GM12874 (cell line): Measurements from ENCODE around the gene STAP2.

Experiments used
- TF ChIP-seq, protein P1 (sequence below): IDR thresholded peaks from 2 replicates; pipeline ENCODE4 v1.5.1; 2011; ENCODE audit warnings: low read depth, mild to moderate bottlenecking, control low read depth, low read length, moderate library complexity; ENCODE audit not compliant: insufficient read depth

STAP2 gene

DNA sequence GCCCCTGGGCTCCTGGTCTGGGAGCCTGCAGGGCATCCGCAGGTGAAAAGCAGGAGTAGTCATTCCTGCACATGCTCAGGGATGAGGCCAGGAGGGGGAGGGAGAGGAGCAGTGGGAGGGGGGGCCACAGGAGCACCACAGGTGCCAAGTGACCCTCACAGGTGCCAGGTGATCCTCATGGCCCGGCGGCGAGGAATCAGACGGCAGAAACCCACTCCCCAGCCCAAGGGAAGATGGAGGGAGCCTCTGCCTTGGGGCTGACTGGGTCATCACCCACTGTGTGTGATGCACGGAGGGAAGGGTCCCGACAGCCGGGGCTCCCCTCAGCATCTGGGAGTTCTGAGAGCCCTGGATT lies 34.4 kb upstream of the STAP2 start:
- TF ChIP-seq, protein P1, sequence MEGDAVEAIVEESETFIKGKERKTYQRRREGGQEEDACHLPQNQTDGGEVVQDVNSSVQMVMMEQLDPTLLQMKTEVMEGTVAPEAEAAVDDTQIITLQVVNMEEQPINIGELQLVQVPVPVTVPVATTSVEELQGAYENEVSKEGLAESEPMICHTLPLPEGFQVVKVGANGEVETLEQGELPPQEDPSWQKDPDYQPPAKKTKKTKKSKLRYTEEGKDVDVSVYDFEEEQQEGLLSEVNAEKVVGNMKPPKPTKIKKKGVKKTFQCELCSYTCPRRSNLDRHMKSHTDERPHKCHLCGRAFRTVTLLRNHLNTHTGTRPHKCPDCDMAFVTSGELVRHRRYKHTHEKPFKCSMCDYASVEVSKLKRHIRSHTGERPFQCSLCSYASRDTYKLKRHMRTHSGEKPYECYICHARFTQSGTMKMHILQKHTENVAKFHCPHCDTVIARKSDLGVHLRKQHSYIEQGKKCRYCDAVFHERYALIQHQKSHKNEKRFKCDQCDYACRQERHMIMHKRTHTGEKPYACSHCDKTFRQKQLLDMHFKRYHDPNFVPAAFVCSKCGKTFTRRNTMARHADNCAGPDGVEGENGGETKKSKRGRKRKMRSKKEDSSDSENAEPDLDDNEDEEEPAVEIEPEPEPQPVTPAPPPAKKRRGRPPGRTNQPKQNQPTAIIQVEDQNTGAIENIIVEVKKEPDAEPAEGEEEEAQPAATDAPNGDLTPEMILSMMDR, result no peak

DNA sequence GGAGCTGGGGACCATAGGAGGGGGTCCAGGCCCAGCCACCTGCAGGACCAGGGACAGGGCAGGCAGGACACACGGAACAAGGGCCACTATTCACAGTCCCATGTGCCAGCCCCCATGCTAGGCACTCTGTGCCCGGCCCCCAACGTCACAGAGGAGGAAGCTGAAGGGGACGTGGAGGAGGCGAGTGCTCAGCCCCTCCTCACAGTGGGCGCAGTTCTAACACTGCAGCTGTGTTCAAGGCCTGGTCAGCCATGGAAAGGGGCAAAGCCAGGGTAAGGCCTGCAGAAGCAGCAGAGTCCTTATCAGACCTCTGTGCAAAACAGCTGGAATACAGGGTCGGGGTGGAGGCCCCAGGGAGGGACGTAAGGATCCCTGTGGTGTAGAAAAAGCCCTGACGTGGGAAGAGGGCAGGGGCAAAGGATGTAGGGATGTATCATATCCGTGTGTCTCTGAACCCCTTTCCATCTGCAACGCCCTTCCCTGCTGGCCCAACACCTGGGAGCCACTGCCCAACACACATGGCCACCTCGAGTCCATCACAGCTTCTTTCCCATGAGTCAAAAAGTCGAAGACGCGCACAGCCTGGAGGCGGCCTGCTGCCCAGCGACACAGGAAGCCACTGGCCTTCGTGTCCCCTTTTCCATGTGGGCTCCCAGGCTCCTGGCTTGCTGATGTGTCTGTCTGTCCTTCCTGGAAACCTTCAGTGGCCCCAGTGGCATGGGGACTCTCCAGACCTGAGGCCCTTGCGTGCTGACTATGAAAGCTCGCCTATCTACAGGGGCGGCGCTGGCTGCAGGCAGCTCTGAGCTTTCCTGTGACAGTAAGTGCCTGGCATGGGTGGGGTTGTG lies 33.8 kb upstream of the STAP2 start:
- TF ChIP-seq, protein P1, result no peak

GRCh38 chr19:4371247-4372164 lies 32.9 kb upstream of the STAP2 start:
- TF ChIP-seq, protein P1, result no peak

GRCh38 chr19:4370418-4371041 lies 31.9 kb upstream of the STAP2 start:
- TF ChIP-seq, protein P1, result no peak

DNA sequence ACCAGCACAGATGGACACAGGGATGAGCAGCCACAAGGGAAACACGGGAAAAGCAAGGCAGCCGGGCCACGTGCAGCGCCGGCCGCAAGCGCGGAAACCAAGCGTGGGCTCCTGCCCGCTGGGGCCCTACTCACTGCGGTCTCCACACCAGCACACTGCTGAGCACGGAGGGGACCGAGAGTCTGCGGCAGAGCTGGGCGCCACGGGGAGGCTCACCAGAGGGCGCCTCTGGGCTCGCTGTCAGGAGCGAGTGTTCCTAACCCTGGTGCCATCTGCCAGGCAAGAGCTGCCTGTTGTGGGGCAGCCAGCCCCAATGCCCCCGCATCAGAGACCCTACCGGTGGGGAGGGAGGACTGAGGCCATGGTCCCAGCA lies 31.2 kb upstream of the STAP2 start:
- TF ChIP-seq, protein P1, result peak; percentile 76

GRCh38 chr19:4369109-4369887 lies 30.7 kb upstream of the STAP2 start:
- TF ChIP-seq, protein P1, result no peak
